ENCODE results near the gene TF.

TF gene

GRCh38 chr3:133758568-133758928, 12.4 kb downstream of the TF start:
- no peaks in the 10 kb centered on the region for H3K4me1 ChIP-seq (ENCODE audit: insufficient read depth, low read length)
- H3K4me3 ChIP-seq (ENCODE audit: low read depth in 1 of 2, low read length in 2 of 2), result no peak overlapping the region
- no peaks in the 10 kb centered on the region for H3K36me3 ChIP-seq (ENCODE audit: insufficient read depth, low read length)
- no peak overlapping the region for H3K27ac ChIP-seq (ENCODE audit: low read depth, low read length)
- no peak overlapping the region for H3K9ac ChIP-seq (ENCODE audit: low read length)
- no peaks in the 10 kb centered on the region for H3K9me3 ChIP-seq (ENCODE audit: low read length)
- H3K27me3 ChIP-seq (ENCODE audit: control insufficient read depth in 1 of 2, insufficient read depth in 2 of 2, low read length in 2 of 2), result no peaks in the 10 kb centered on the region

- no peaks in the 10 kb centered on the region for H3K9me3 ChIP-seq (ENCODE audit: low read length)
- H3K36me3 ChIP-seq (ENCODE audit: insufficient read depth, low read length), result no peaks in the 10 kb centered on the region
- H3K27me3 ChIP-seq (ENCODE audit: control insufficient read depth in 1 of 2, insufficient read depth in 2 of 2, low read length in 2 of 2), result no peaks in the 10 kb centered on the region
- no peaks in the 10 kb centered on the region for H3K4me1 ChIP-seq (ENCODE audit: insufficient read depth, low read length)
- no peak overlapping the region for H3K4me3 ChIP-seq (ENCODE audit: low read depth in 1 of 2, low read length in 2 of 2)
- no peak overlapping the region for H3K9ac ChIP-seq (ENCODE audit: low read length)
- H3K27ac ChIP-seq (ENCODE audit: low read depth, low read length), result no peak overlapping the region
Measured at GRCh38 chr3:133758964-133759739, 13.0 kb downstream of the TF start.

- Histone ChIP-seq H3K27me3 (ENCODE audit: control insufficient read depth in 1 of 2, insufficient read depth in 2 of 2, low read length in 2 of 2) (no peaks in the 10 kb centered on the region), H3K27ac (ENCODE audit: low read depth, low read length) (no peak overlapping the region), H3K4me3 (ENCODE audit: low read depth in 1 of 2, low read length in 2 of 2) (no peak overlapping the region), H3K36me3 (ENCODE audit: insufficient read depth, low read length) (no peaks in the 10 kb centered on the region), H3K9ac (ENCODE audit: low read length) (no peak overlapping the region), H3K9me3 (ENCODE audit: low read length) (no peaks in the 10 kb centered on the region), H3K4me1 (ENCODE audit: insufficient read depth, low read length) (no peaks in the 10 kb centered on the region)
Measured at GRCh38 chr3:133759740-133760305, 13.6 kb downstream of the TF start.

GRCh38 chr3:133760916-133761315, 14.7 kb downstream of the TF start:
- Histone ChIP-seq H3K4me3 (ENCODE audit: low read depth in 1 of 2, low read length in 2 of 2) (no peak overlapping the region), H3K36me3 (ENCODE audit: insufficient read depth, low read length) (no peaks in the 10 kb centered on the region), H3K27me3 (ENCODE audit: control insufficient read depth in 1 of 2, insufficient read depth in 2 of 2, low read length in 2 of 2) (no peaks in the 10 kb centered on the region), H3K27ac (ENCODE audit: low read depth, low read length) (no peak overlapping the region), H3K4me1 (ENCODE audit: insufficient read depth, low read length) (no peaks in the 10 kb centered on the region), H3K9me3 (ENCODE audit: low read length) (no peaks in the 10 kb centered on the region), H3K9ac (ENCODE audit: low read length) (no peak overlapping the region)

GRCh38 chr3:133761605-133762484, 15.7 kb downstream of the TF start:
- Histone ChIP-seq H3K4me1 (ENCODE audit: insufficient read depth, low read length) (no peaks in the 10 kb centered on the region), H3K27me3 (ENCODE audit: control insufficient read depth in 1 of 2, insufficient read depth in 2 of 2, low read length in 2 of 2) (no peaks in the 10 kb centered on the region), H3K9me3 (ENCODE audit: low read length) (no peaks in the 10 kb centered on the region), H3K36me3 (ENCODE audit: insufficient read depth, low read length) (no peaks in the 10 kb centered on the region), H3K27ac (ENCODE audit: low read depth, low read length) (no peak overlapping the region), H3K4me3 (ENCODE audit: low read depth in 1 of 2, low read length in 2 of 2) (no peak overlapping the region), H3K9ac (ENCODE audit: low read length) (no peak overlapping the region)

GRCh38 chr3:133762539-133762938, 16.3 kb downstream of the TF start:
- H3K4me3 ChIP-seq (ENCODE audit: low read depth in 1 of 2, low read length in 2 of 2), result no peak overlapping the region
- no peaks in the 10 kb centered on the region for H3K36me3 ChIP-seq (ENCODE audit: insufficient read depth, low read length)
- no peaks in the 10 kb centered on the region for H3K27me3 ChIP-seq (ENCODE audit: control insufficient read depth in 1 of 2, insufficient read depth in 2 of 2, low read length in 2 of 2)
- no peaks in the 10 kb centered on the region for H3K9me3 ChIP-seq (ENCODE audit: low read length)
- no peaks in the 10 kb centered on the region for H3K4me1 ChIP-seq (ENCODE audit: insufficient read depth, low read length)
- H3K27ac ChIP-seq (ENCODE audit: low read depth, low read length), result no peak overlapping the region
- H3K9ac ChIP-seq (ENCODE audit: low read length), result no peak overlapping the region

- Histone ChIP-seq H3K9me3 (ENCODE audit: low read length) (no peaks in the 10 kb centered on the region), H3K4me3 (ENCODE audit: low read depth in 1 of 2, low read length in 2 of 2) (no peak overlapping the region), H3K4me1 (ENCODE audit: insufficient read depth, low read length) (no peaks in the 10 kb centered on the region), H3K27ac (ENCODE audit: low read depth, low read length) (no peak overlapping the region), H3K27me3 (ENCODE audit: control insufficient read depth in 1 of 2, insufficient read depth in 2 of 2, low read length in 2 of 2) (no peaks in the 10 kb centered on the region), H3K36me3 (ENCODE audit: insufficient read depth, low read length) (no peaks in the 10 kb centered on the region), H3K9ac (ENCODE audit: low read length) (no peak overlapping the region)
Measured at GRCh38 chr3:133763797-133764683, 17.8 kb downstream of the TF start.

GRCh38 chr3:133765256-133765655, 19.1 kb downstream of the TF start:
- Histone ChIP-seq H3K27ac (ENCODE audit: low read depth, low read length) (no peak overlapping the region), H3K4me3 (ENCODE audit: low read depth in 1 of 2, low read length in 2 of 2) (no peak overlapping the region), H3K9ac (ENCODE audit: low read length) (no peak overlapping the region), H3K36me3 (ENCODE audit: insufficient read depth, low read length) (no peaks in the 10 kb centered on the region), H3K9me3 (ENCODE audit: low read length) (no peaks in the 10 kb centered on the region), H3K4me1 (ENCODE audit: insufficient read depth, low read length) (no peaks in the 10 kb centered on the region), H3K27me3 (ENCODE audit: control insufficient read depth in 1 of 2, insufficient read depth in 2 of 2, low read length in 2 of 2) (no peaks in the 10 kb centered on the region)

GRCh38 chr3:133767607-133768006, 21.4 kb downstream of the TF start:
- no peaks in the 10 kb centered on the region for H3K4me1 ChIP-seq (ENCODE audit: insufficient read depth, low read length)
- H3K36me3 ChIP-seq (ENCODE audit: insufficient read depth, low read length), result no peaks in the 10 kb centered on the region
- H3K9me3 ChIP-seq (ENCODE audit: low read length), result no peaks in the 10 kb centered on the region
- no peak overlapping the region for H3K4me3 ChIP-seq (ENCODE audit: low read depth in 1 of 2, low read length in 2 of 2)
- no peak overlapping the region for H3K27ac ChIP-seq (ENCODE audit: low read depth, low read length)
- no peaks in the 10 kb centered on the region for H3K27me3 ChIP-seq (ENCODE audit: control insufficient read depth in 1 of 2, insufficient read depth in 2 of 2, low read length in 2 of 2)
- H3K9ac ChIP-seq (ENCODE audit: low read length), result no peak overlapping the region

- Histone ChIP-seq H3K27ac (ENCODE audit: low read depth, low read length) (no peak overlapping the region), H3K4me3 (ENCODE audit: low read depth in 1 of 2, low read length in 2 of 2) (no peak overlapping the region), H3K9ac (ENCODE audit: low read length) (no peak overlapping the region), H3K36me3 (ENCODE audit: insufficient read depth, low read length) (no peaks in the 10 kb centered on the region), H3K4me1 (ENCODE audit: insufficient read depth, low read length) (no peaks in the 10 kb centered on the region), H3K9me3 (ENCODE audit: low read length) (no peaks in the 10 kb centered on the region), H3K27me3 (ENCODE audit: control insufficient read depth in 1 of 2, insufficient read depth in 2 of 2, low read length in 2 of 2) (no peaks in the 10 kb centered on the region)
Measured at GRCh38 chr3:133769536-133769935, 23.3 kb downstream of the TF start.

- Histone ChIP-seq H3K9ac (ENCODE audit: low read length) (no peak overlapping the region), H3K27me3 (ENCODE audit: control insufficient read depth in 1 of 2, insufficient read depth in 2 of 2, low read length in 2 of 2) (no peaks in the 10 kb centered on the region), H3K9me3 (ENCODE audit: low read length) (no peaks in the 10 kb centered on the region), H3K27ac (ENCODE audit: low read depth, low read length) (no peak overlapping the region), H3K4me1 (ENCODE audit: insufficient read depth, low read length) (no peaks in the 10 kb centered on the region), H3K36me3 (ENCODE audit: insufficient read depth, low read length) (no peaks in the 10 kb centered on the region), H3K4me3 (ENCODE audit: low read depth in 1 of 2, low read length in 2 of 2) (no peak overlapping the region)
Measured at GRCh38 chr3:133773732-133774131, 27.5 kb downstream of the TF start.
